Measurements from ENCODE around the gene LRRC19.

The LRRC19 gene

GRCh38 chr9:26946753-26947727 lies 58.4 kb downstream of the LRRC19 start, which contains the start of gene PLAA:
PLAA (minus strand) TSS chr9:26947242; CDS start chr9:26947045, 197 bp downstream.
- Histone ChIP-seq H3K9me3 (replicated peaks in 1 of 2; ENCODE audit: control insufficient read depth in 2 of 2, insufficient read depth in 1 of 2, low read depth in 1 of 2, low read length in 2 of 2) (no peaks in the 10 kb centered on the region), H3K36me3 (replicated peaks in 1 of 2; ENCODE audit: control insufficient read depth in 2 of 2, insufficient read depth in 2 of 2, low read length in 2 of 2) (peaks cover 0 to 20% of the 10 kb centered on the region in 2 donors), H2BK120ac (ENCODE audit: low read depth, low read length) (peak within 1 kb of the TSS; percentile 77), H3K23ac (ENCODE audit: low read depth, low read length, poor library complexity) (peak within 1 kb of the TSS; percentile 89), H3K27me3 (ENCODE audit: control insufficient read depth in 3 of 3, insufficient read depth in 3 of 3, low read depth in 1 of 3, low read length in 3 of 3) (no peaks in the 10 kb centered on the region), H3K4me2 (ENCODE audit: insufficient read depth, low read length, poor library complexity, severe bottlenecking) (peak within 1 kb of the TSS; percentile 62), H3K79me1 (ENCODE audit: low read depth, low read length) (peaks cover 3% of the 10 kb centered on the region), H2AFZ (ENCODE audit: low read length) (peak within 1 kb of the TSS; percentile 99), H3K9ac (ENCODE audit: low read depth, low read length, poor library complexity) (peak within 1 kb of the TSS; percentile 99), H4K91ac (ENCODE audit: low read depth, low read length, poor library complexity) (no peak within 1 kb of the TSS), H2BK15ac (ENCODE audit: low read length) (peak within 1 kb of the TSS; percentile 87), H3K14ac (ENCODE audit: low read length) (peak within 1 kb of the TSS; percentile 91), H2BK5ac (ENCODE audit: low read length) (peak within 1 kb of the TSS; percentile 94), H3K4me1 (ENCODE audit: control insufficient read depth in 2 of 2, insufficient read depth in 1 of 2, low read depth in 1 of 2, low read length in 2 of 2) (peaks cover 2 to 3% of the 10 kb centered on the region in 2 donors), H3K4me3 (ENCODE audit: low read length in 2 of 2) (peak within 1 kb of the TSS; percentile 59 to 94), H2AK5ac (ENCODE audit: low read depth, low read length) (peak within 1 kb of the TSS; percentile 60), H3K4ac (ENCODE audit: low read length) (no peak within 1 kb of the TSS), H3K27ac (replicated peaks; ENCODE audit: low read length) (peak within 1 kb of the TSS; percentile 99), H4K8ac (ENCODE audit: low read depth, low read length) (no peak within 1 kb of the TSS), H3K18ac (ENCODE audit: low read length) (peak within 1 kb of the TSS; percentile 99), H2BK12ac (ENCODE audit: low read length) (no peak within 1 kb of the TSS)
- DNase-seq (ENCODE audit: low spot score) = peak; percentile 85
- no CpG with 5 or more reads among the region's 76 CpGs for WGBS, 2 donors (ENCODE audit: extremely low coverage in 2 of 2, insufficient read length in 2 of 2, insufficient replicate concordance in 1 of 2)

- no peak overlapping the region for H3K27ac ChIP-seq (replicated peaks; ENCODE audit: low read length)
- no peak overlapping the region for H3K23ac ChIP-seq (ENCODE audit: low read depth, low read length, poor library complexity)
- no peaks in the 10 kb centered on the region for H3K9me3 ChIP-seq (replicated peaks in 1 of 2; ENCODE audit: control insufficient read depth in 2 of 2, insufficient read depth in 1 of 2, low read depth in 1 of 2, low read length in 2 of 2)
- H2BK120ac ChIP-seq (ENCODE audit: low read depth, low read length) = no peak overlapping the region
- peaks cover 3% of the 10 kb centered on the region for H3K79me1 ChIP-seq (ENCODE audit: low read depth, low read length)
- no peak overlapping the region for H2BK5ac ChIP-seq (ENCODE audit: low read length)
- no peak overlapping the region for H3K4ac ChIP-seq (ENCODE audit: low read length)
- H2BK12ac ChIP-seq (ENCODE audit: low read length) = no peak overlapping the region
- no peak overlapping the region for H4K91ac ChIP-seq (ENCODE audit: low read depth, low read length, poor library complexity)
- no CpG with 5 or more reads among the region's 2 CpGs for WGBS, 2 donors (ENCODE audit: extremely low coverage in 2 of 2, insufficient read length in 2 of 2, insufficient replicate concordance in 1 of 2)
- DNase-seq (ENCODE audit: low spot score) = no peak
- peak overlapping the region; percentile 57 to 59 for H3K4me3 ChIP-seq (ENCODE audit: low read length in 2 of 2)
- no peak overlapping the region for H2AFZ ChIP-seq (ENCODE audit: low read length)
- peaks cover 2 to 3% of the 10 kb centered on the region in 2 donors for H3K4me1 ChIP-seq (ENCODE audit: control insufficient read depth in 2 of 2, insufficient read depth in 1 of 2, low read depth in 1 of 2, low read length in 2 of 2)
- no peak overlapping the region for H3K9ac ChIP-seq (ENCODE audit: low read depth, low read length, poor library complexity)
- no peak overlapping the region for H2BK15ac ChIP-seq (ENCODE audit: low read length)
- peak overlapping the region; percentile 56 for H3K4me2 ChIP-seq (ENCODE audit: insufficient read depth, low read length, poor library complexity, severe bottlenecking)
- no peaks in the 10 kb centered on the region for H3K27me3 ChIP-seq (ENCODE audit: control insufficient read depth in 3 of 3, insufficient read depth in 3 of 3, low read depth in 1 of 3, low read length in 3 of 3)
- H2AK5ac ChIP-seq (ENCODE audit: low read depth, low read length) = no peak overlapping the region
- no peak overlapping the region for H3K18ac ChIP-seq (ENCODE audit: low read length)
- H3K36me3 ChIP-seq (replicated peaks in 1 of 2; ENCODE audit: control insufficient read depth in 2 of 2, insufficient read depth in 2 of 2, low read length in 2 of 2) = peaks cover 0 to 20% of the 10 kb centered on the region in 2 donors
- H3K14ac ChIP-seq (ENCODE audit: low read length) = no peak overlapping the region
- H4K8ac ChIP-seq (ENCODE audit: low read depth, low read length) = no peak overlapping the region
These were observed 59.9 kb downstream of the LRRC19 start for GRCh38 chr9:26945591-26945990.
